ENCODE results near the gene PRX. TPM values are rescaled to one million over a fixed set of nuclear protein-coding genes. Genes with fewer than 3 reads are reported as not detected.
"Not testable (repeated sequence)": the region's sequence is repeated elsewhere in the genome, so short reads cannot be mapped to it uniquely, and the experiment has no call there.

The PRX gene
- total and polyA plus RNA-seq, 9 donors, result 1.7 to 8.8 (median 6.9) TPM

GRCh38 chr19:40410030-40410389 lies 3.2 kb downstream of the PRX start:
- DNase-seq, result peak in 1 of 5 donors; percentile 19
- no peak overlapping the region for H3K4me3 ChIP-seq
- TF ChIP-seq POLR2A (IDR thresholded peaks at IDR 0.05) (no peak), EP300 (IDR thresholded peaks at IDR 0.05) (no peak), CTCF (IDR thresholded peaks at IDR 0.05) (no peak)
- no peaks in the 10 kb centered on the region for H3K9me3 ChIP-seq
- H3K36me3 ChIP-seq, result no peaks in the 10 kb centered on the region
- intact Hi-C loops (cut with DNase I), result no loop called here
- no peaks in the 10 kb centered on the region for H3K4me1 ChIP-seq (ENCODE audit: insufficient read depth)
- H3K27ac ChIP-seq, result no peak overlapping the region
- WGBS, 3 donors, result 68 to 71% (median 69%) methylated on average over 9 of the region's 9 CpGs
- no peaks in the 10 kb centered on the region for H3K27me3 ChIP-seq

GRCh38 chr19:40408598-40408925 lies 4.6 kb downstream of the PRX start:
- H3K27ac ChIP-seq; H3K36me3 ChIP-seq; H3K27me3 ChIP-seq; intact Hi-C loops (cut with DNase I); H3K4me3 ChIP-seq; H3K4me1 ChIP-seq (ENCODE audit: insufficient read depth); DNase-seq; H3K9me3 ChIP-seq: not testable (repeated sequence)
- 65 to 76% (median 73%) methylated on average over 8 of the region's 8 CpGs for WGBS, 3 donors

GRCh38 chr19:40407714-40408597 lies 5.2 kb downstream of the PRX start:
- intact Hi-C loops (cut with DNase I), result no loop called here
- TF ChIP-seq EP300 (IDR thresholded peaks at IDR 0.05) (no peak), POLR2A (IDR thresholded peaks at IDR 0.05) (no peak), CTCF (IDR thresholded peaks at IDR 0.05) (no peak)
- H3K4me3 ChIP-seq, result no peak overlapping the region
- no peak overlapping the region for H3K27ac ChIP-seq
- H3K4me1 ChIP-seq (ENCODE audit: insufficient read depth), result no peaks in the 10 kb centered on the region
- no peaks in the 10 kb centered on the region for H3K9me3 ChIP-seq
- no peaks in the 10 kb centered on the region for H3K36me3 ChIP-seq
- H3K27me3 ChIP-seq, result no peaks in the 10 kb centered on the region
- DNase-seq, result peak in 1 of 5 donors; percentile 19
- WGBS, 3 donors, result 40 to 55% (median 48%) methylated on average over 22 of the region's 22 CpGs

GRCh38 chr19:40403262-40403984 lies 9.8 kb downstream of the PRX start:
- intact Hi-C loops (cut with DNase I), result no loop called here
- peaks cover 2% of the 10 kb centered on the region for H3K4me1 ChIP-seq (ENCODE audit: insufficient read depth)
- WGBS, 3 donors, result 0 to 1% (median 0%) methylated on average over 34 to 41 of the region's 41 CpGs

More at GRCh38 chr19:40403262-40403984, 9.8 kb downstream of the PRX start:
- H3K36me3 ChIP-seq, result no peaks in the 10 kb centered on the region
- TF ChIP-seq POLR2A (IDR thresholded peaks at IDR 0.05) (no peak), EP300 (IDR thresholded peaks at IDR 0.05) (no peak), CTCF (IDR thresholded peaks at IDR 0.05) (no peak)
- no peaks in the 10 kb centered on the region for H3K27me3 ChIP-seq
- no peaks in the 10 kb centered on the region for H3K9me3 ChIP-seq
- peak overlapping the region; percentile 54 for H3K4me3 ChIP-seq
- peak overlapping the region; percentile 80 to 87 for H3K27ac ChIP-seq
- DNase-seq, result peak; percentile 86 to 92 (median 88)
